Upper lobe of left lung (tissue), 6 donors: Measurements from ENCODE around the gene ATP5F1C. TPM values are rescaled to one million over a fixed set of nuclear protein-coding genes. Genes with fewer than 3 reads are reported as not detected.

ENCODE experiments used
- ATAC-seq, 2 donors: fragments of 200-7000 bp; cut with Tn5 transposase; one replicate each; pipeline ENCODE4 v1.9.1; 2022; ENCODE audit warnings: mild to moderate bottlenecking in 2 of 2, moderate library complexity in 2 of 2; ENCODE audit not compliant: low FRiP score in 2 of 2
- DNase-seq, 2 donors: peaks; one replicate each; pipeline ENCODE4 v3.0.0-alpha.2; 2019 to 2020
- H3K27ac ChIP-seq, 4 donors: fragments of 200-600 bp; sonication (generic); one replicate each; pipeline ENCODE4 v1.5.1; 2016 to 2019
- H3K27me3 ChIP-seq, 4 donors: fragments of 200-600 bp; sonication (generic); one replicate each; pipeline ENCODE4 v1.5.1; 2017 to 2019
- H3K36me3 ChIP-seq, 4 donors: fragments of 200-600 bp; sonication (generic); one replicate each; pipeline ENCODE4 v1.5.1; 2016 to 2019
- H3K4me1 ChIP-seq, 4 donors: fragments of 200-600 bp; sonication (generic); one replicate each; pipeline ENCODE4 v1.5.1; 2018 to 2019
- H3K4me3 ChIP-seq, 4 donors: fragments of 200-600 bp; sonication (generic); one replicate each; pipeline ENCODE4 v1.5.1; 2017 to 2019; ENCODE audit warnings: mild to moderate bottlenecking in 2 of 4, moderate library complexity in 1 of 4
- H3K9me3 ChIP-seq, 4 donors: fragments of 200-600 bp; sonication (generic); one replicate each; pipeline ENCODE4 v1.5.1; 2018 to 2019
- CTCF ChIP-seq, 6 experiments: fragments of 450-650 bp in 4 of 6; fragments of 200-600 bp in 2 of 6; sonication (generic) in 2 of 6; IDR thresholded peaks; one replicate each; pipeline ENCODE4 v1.5.1; 2016 to 2019; ENCODE audit warnings: antibody characterized with exemption in 6 of 6
- EP300 ChIP-seq, 4 donors: sonication (generic); formaldehyde crosslinking; IDR thresholded peaks; one replicate each; pipeline ENCODE4 v1.5.1; 2017; ENCODE audit warnings: antibody characterized with exemption in 4 of 4, control low read depth in 2 of 4
- POLR2A ChIP-seq, 4 donors: fragments of 450-650 bp; IDR thresholded peaks; one replicate each; pipeline ENCODE4 v1.5.1; 2016 to 2017; ENCODE audit warnings: antibody characterized with exemption in 4 of 4, mild to moderate bottlenecking in 2 of 4
- POLR2AphosphoS5 ChIP-seq, 2 donors: sonication (generic); formaldehyde crosslinking; IDR thresholded peaks; one replicate each; pipeline ENCODE4 v1.5.1; 2017; ENCODE audit warnings: antibody characterized with exemption in 2 of 2
- WGBS, 2 donors: methylation state at CpG; one replicate each; pipeline ENCODE4 v1.1.5; 2017 to 2018; 5-methylcytosine and 5-hydroxymethylcytosine counted together
- total RNA-seq, 6 donors: library from RNA; depleted of rRNA in 4 of 6; stranded (reverse); fragments of >200 nt in 4 of 6; gene quantifications; one replicate each; pipeline versions ENCODE4 v1.1.0 to v1.2.1, GENCODE V29; 2016 to 2021
- donor health status: DM: no; HTN: no; CAD: no; lungs with moderate emphysema.
- donor health status: DM: no; HTN: yes; CAD: no; lungs with severe emphysema.

Gene ATP5F1C
- total RNA-seq, 6 donors from 2014 or later, result 130 to 237 (median 165) TPM

GRCh38 chr10:7824251-7824650, 36.3 kb downstream of the ATP5F1C start:
- Histone ChIP-seq H3K36me3 (peaks cover 8 to 40% (median 9%) of the 10 kb centered on the region in 4 donors), H3K9me3 (no peaks in the 10 kb centered on the region), H3K4me3 (no peak overlapping the region), H3K27ac (no peak overlapping the region), H3K27me3 (no peaks in the 10 kb centered on the region), H3K4me1 (peaks cover 8 to 15% (median 13%) of the 10 kb centered on the region in 4 donors)
- TF ChIP-seq EP300 (IDR thresholded peaks at IDR 0.05) (no peak), POLR2AphosphoS5 (IDR thresholded peaks at IDR 0.05) (no peak)
- DNase-seq, result no peak
- ATAC-seq, result no peak
- 88 to 92% methylated on average over 3 of the region's 3 CpGs for WGBS, 2 donors

GRCh38 chr10:7826971-7827370, 39.0 kb downstream of the ATP5F1C start:
- H3K4me3 ChIP-seq, result no peak overlapping the region
- ATAC-seq (no peak), DNase-seq (no peak)
- TF ChIP-seq POLR2AphosphoS5 (IDR thresholded peaks at IDR 0.05) (no peak), CTCF (IDR thresholded peaks at IDR 0.05) (no peak), EP300 (IDR thresholded peaks at IDR 0.05) (no peak), POLR2A (IDR thresholded peaks at IDR 0.05) (no peak)
- H3K4me1 ChIP-seq, result peaks cover 0 to 4% (median 0%) of the 10 kb centered on the region in 4 donors
- 92 to 94% methylated on average over 4 of the region's 4 CpGs for WGBS, 2 donors
- H3K27me3 ChIP-seq, result no peaks in the 10 kb centered on the region
- peaks cover 8 to 43% (median 9%) of the 10 kb centered on the region in 4 donors for H3K36me3 ChIP-seq
- no peak overlapping the region for H3K27ac ChIP-seq
- H3K9me3 ChIP-seq, result no peaks in the 10 kb centered on the region

GRCh38 chr10:7829289-7829834, 41.4 kb downstream of the ATP5F1C start:
- Histone ChIP-seq H3K27ac (no peak overlapping the region), H3K36me3 (peaks cover 5 to 32% (median 9%) of the 10 kb centered on the region in 4 donors), H3K27me3 (no peaks in the 10 kb centered on the region), H3K4me1 (peaks cover 0 to 4% (median 0%) of the 10 kb centered on the region in 4 donors), H3K9me3 (no peaks in the 10 kb centered on the region), H3K4me3 (no peak overlapping the region)
- ATAC-seq (no peak), DNase-seq (no peak)
- TF ChIP-seq CTCF (IDR thresholded peaks at IDR 0.05), result no peak
- no peak for TF ChIP-seq POLR2AphosphoS5 (IDR thresholded peaks at IDR 0.05)
- no peak for TF ChIP-seq EP300 (IDR thresholded peaks at IDR 0.05)
- no peak for TF ChIP-seq POLR2A (IDR thresholded peaks at IDR 0.05)
- 94 to 95% methylated on average over 10 of the region's 10 CpGs for WGBS, 2 donors

GRCh38 chr10:7832060-7832459, 44.1 kb downstream of the ATP5F1C start:
- Histone ChIP-seq H3K4me1 (peaks cover 0 to 4% (median 0%) of the 10 kb centered on the region in 4 donors), H3K27me3 (no peaks in the 10 kb centered on the region), H3K9me3 (no peaks in the 10 kb centered on the region), H3K4me3 (no peak overlapping the region), H3K36me3 (peaks cover 0 to 9% (median 0%) of the 10 kb centered on the region in 4 donors), H3K27ac (no peak overlapping the region)
- WGBS, 2 donors, result 69 to 82% methylated on average over 1 of the region's 1 CpG
- ATAC-seq, result no peak
- no peak for DNase-seq
- TF ChIP-seq POLR2AphosphoS5 (IDR thresholded peaks at IDR 0.05) (no peak), EP300 (IDR thresholded peaks at IDR 0.05) (no peak), CTCF (IDR thresholded peaks at IDR 0.05) (no peak), POLR2A (IDR thresholded peaks at IDR 0.05) (no peak)

- no peak overlapping the region for H3K27ac ChIP-seq
- no peak for ATAC-seq
- H3K4me1 ChIP-seq, result peaks cover 0 to 4% (median 0%) of the 10 kb centered on the region in 4 donors
- H3K4me3 ChIP-seq, result no peak overlapping the region
- TF ChIP-seq POLR2AphosphoS5 (IDR thresholded peaks at IDR 0.05), result no peak
- TF ChIP-seq EP300 (IDR thresholded peaks at IDR 0.05), result no peak
- TF ChIP-seq CTCF (IDR thresholded peaks at IDR 0.05), result no peak
- TF ChIP-seq POLR2A (IDR thresholded peaks at IDR 0.05), result no peak
- no peaks in the 10 kb centered on the region for H3K27me3 ChIP-seq
- no peaks in the 10 kb centered on the region for H3K9me3 ChIP-seq
- DNase-seq, result no peak
- peaks cover 0 to 6% (median 0%) of the 10 kb centered on the region in 4 donors for H3K36me3 ChIP-seq
Measured at GRCh38 chr10:7833210-7833609, 45.2 kb downstream of the ATP5F1C start.
